DOHH2 (cell line): ENCODE results near the gene HHLA2.

Experiments used
- H3F3A ChIP-seq: fragments of 200-600 bp; sonication (generic), shearing (Covaris generic); 2 replicates; pipeline ENCODE4 v1.6.0; 2016; ENCODE audit warnings: antibody characterized with exemption, mild to moderate bottlenecking; ENCODE audit not compliant: control insufficient read depth, insufficient read depth
- H3K27ac ChIP-seq: fragments of 200-600 bp; sonication (generic); 2 replicates; pipeline ENCODE4 v1.5.1; 2014; ENCODE audit warnings: low read depth, mild to moderate bottlenecking, low read length, moderate library complexity
- H3K27me3 ChIP-seq: fragments of 200-600 bp; sonication (generic); 2 replicates; pipeline ENCODE4 v1.6.1; 2014; ENCODE audit warnings: mild to moderate bottlenecking, low read length, mixed read lengths; ENCODE audit not compliant: control insufficient read depth
- H3K36me3 ChIP-seq: fragments of 200-600 bp; sonication (generic); 2 replicates; pipeline ENCODE4 v1.6.1; 2014; ENCODE audit warnings: mild to moderate bottlenecking, low read length, moderate library complexity, mixed read lengths; ENCODE audit not compliant: control insufficient read depth
- H3K4me1 ChIP-seq: fragments of 200-600 bp; sonication (generic); 2 replicates; pipeline ENCODE4 v1.6.1; 2014; ENCODE audit warnings: mild to moderate bottlenecking, low read length, mixed read lengths; ENCODE audit not compliant: control insufficient read depth
- H3K4me2 ChIP-seq: fragments of 200-600 bp; sonication (generic); 2 replicates; pipeline ENCODE4 v1.6.0; 2014; ENCODE audit warnings: mild to moderate bottlenecking, low read length, moderate library complexity
- H3K4me3 ChIP-seq: fragments of 200-600 bp; sonication (generic); 2 replicates; pipeline ENCODE4 v1.5.1; 2014; ENCODE audit warnings: mild to moderate bottlenecking, low read length, mixed read lengths
- H3K79me2 ChIP-seq: fragments of 200-600 bp; sonication (generic); 2 replicates; pipeline ENCODE4 v1.6.1; 2014; ENCODE audit warnings: mild to moderate bottlenecking, low read length, mixed read lengths; ENCODE audit not compliant: control insufficient read depth
- H3K9me2 ChIP-seq: fragments of 200-600 bp; sonication (generic); replicated peaks from 2 replicates; pipeline ENCODE4 v1.6.1; 2014; ENCODE audit warnings: mild to moderate bottlenecking, low read length, mixed read lengths; ENCODE audit not compliant: control insufficient read depth
- H3K9me3 ChIP-seq: fragments of 200-600 bp; sonication (generic); 2 replicates; pipeline ENCODE4 v1.6.1; 2014; ENCODE audit warnings: antibody characterized with exemption, low read length, mixed read lengths; ENCODE audit not compliant: control insufficient read depth, insufficient read depth
- H4K20me1 ChIP-seq: fragments of 200-600 bp; sonication (generic); 2 replicates; pipeline ENCODE4 v1.6.0; 2014; ENCODE audit warnings: low read depth, mild to moderate bottlenecking, antibody characterized with exemption, low read length, moderate library complexity; ENCODE audit not compliant: control insufficient read depth, insufficient read depth
- CTCF ChIP-seq: fragments of 200-600 bp; sonication (generic); IDR thresholded peaks from one replicate; pipeline ENCODE4 v1.5.1; 2014; ENCODE audit warnings: antibody characterized with exemption, mild to moderate bottlenecking, low read depth, low read length; ENCODE audit not compliant: poor library complexity, severe bottlenecking
- EZH2phosphoT487 ChIP-seq: fragments of 200-600 bp; sonication (generic); IDR thresholded peaks from 2 replicates; pipeline ENCODE4 v1.6.1; 2017; ENCODE audit warnings: borderline replicate concordance, mild to moderate bottlenecking, antibody characterized with exemption, low read length, moderate library complexity, mixed read lengths

HHLA2 gene

GRCh38 chr3:108394016-108394415 is 97.7 kb downstream of the HHLA2 start:
- Histone ChIP-seq H3K4me2 (no peak overlapping the region), H3K9me3 (no peaks in the 10 kb centered on the region), H3K27ac (no peak overlapping the region), H4K20me1 (no peaks in the 10 kb centered on the region), H3K36me3 (no peaks in the 10 kb centered on the region), H3K4me3 (no peak overlapping the region), H3K79me2 (no peaks in the 10 kb centered on the region), H3K4me1 (no peaks in the 10 kb centered on the region), H3K9me2 (no peaks in the 10 kb centered on the region), H3F3A (no peaks in the 10 kb centered on the region), H3K27me3 (peaks cover 5% of the 10 kb centered on the region)
- TF ChIP-seq EZH2phosphoT487 (no peak), CTCF (no peak)

DNA sequence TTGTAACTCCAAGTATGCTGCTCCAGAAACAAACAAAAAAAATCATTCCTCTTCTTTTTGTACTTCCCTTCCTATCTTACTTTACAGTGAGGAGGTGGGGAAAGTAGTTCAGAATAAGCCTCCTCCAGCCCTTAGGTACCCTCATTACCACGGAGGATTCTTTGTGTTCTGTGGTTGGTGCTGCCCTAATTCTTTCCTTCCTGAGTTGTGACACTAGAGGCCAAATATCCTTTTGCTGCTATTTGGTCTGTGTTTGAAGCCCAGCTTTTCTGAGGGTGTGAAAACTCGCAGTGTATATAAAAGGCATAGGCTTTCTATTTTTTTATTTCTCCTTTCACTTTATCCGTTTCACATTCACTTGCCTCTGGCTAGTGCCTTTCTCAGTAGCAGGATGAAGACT is 98.2 kb downstream of the HHLA2 start:
- Histone ChIP-seq H3K27me3 (peaks cover 5% of the 10 kb centered on the region), H3K4me2 (no peak overlapping the region), H3K4me3 (no peak overlapping the region), H3K9me3 (no peaks in the 10 kb centered on the region), H3K27ac (no peak overlapping the region), H3K36me3 (no peaks in the 10 kb centered on the region), H3K9me2 (no peaks in the 10 kb centered on the region), H3K4me1 (no peaks in the 10 kb centered on the region), H4K20me1 (no peaks in the 10 kb centered on the region), H3K79me2 (no peaks in the 10 kb centered on the region), H3F3A (no peaks in the 10 kb centered on the region)
- TF ChIP-seq EZH2phosphoT487 (no peak), CTCF (no peak)

DNA sequence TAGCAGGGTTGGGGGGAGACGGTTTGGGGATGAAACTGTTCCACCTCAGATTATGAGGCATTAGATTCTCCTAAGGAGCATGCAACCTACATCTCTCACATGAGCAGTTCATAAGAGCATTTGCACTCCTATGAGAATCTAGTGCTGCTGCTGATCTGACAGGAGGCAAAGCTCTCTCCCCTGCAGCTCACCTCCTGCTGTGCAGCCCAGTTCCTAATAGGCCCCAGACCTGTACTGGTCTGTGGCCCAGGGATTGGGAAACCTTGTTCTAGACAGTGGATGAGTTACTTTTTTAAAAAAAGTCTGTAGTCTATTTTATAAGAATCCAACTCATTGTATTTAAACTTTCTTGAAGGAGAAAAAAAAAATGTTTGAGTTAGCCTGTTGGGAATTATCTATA is 100.0 kb downstream of the HHLA2 start:
- Histone ChIP-seq H3F3A (no peaks in the 10 kb centered on the region), H3K9me3 (no peaks in the 10 kb centered on the region), H3K4me1 (no peaks in the 10 kb centered on the region), H3K4me2 (no peak overlapping the region), H4K20me1 (no peaks in the 10 kb centered on the region), H3K4me3 (no peak overlapping the region), H3K9me2 (no peaks in the 10 kb centered on the region), H3K27me3 (peaks cover 3% of the 10 kb centered on the region), H3K36me3 (no peaks in the 10 kb centered on the region), H3K27ac (no peak overlapping the region), H3K79me2 (no peaks in the 10 kb centered on the region)
- TF ChIP-seq EZH2phosphoT487: no peak
- TF ChIP-seq CTCF: no peak

DNA sequence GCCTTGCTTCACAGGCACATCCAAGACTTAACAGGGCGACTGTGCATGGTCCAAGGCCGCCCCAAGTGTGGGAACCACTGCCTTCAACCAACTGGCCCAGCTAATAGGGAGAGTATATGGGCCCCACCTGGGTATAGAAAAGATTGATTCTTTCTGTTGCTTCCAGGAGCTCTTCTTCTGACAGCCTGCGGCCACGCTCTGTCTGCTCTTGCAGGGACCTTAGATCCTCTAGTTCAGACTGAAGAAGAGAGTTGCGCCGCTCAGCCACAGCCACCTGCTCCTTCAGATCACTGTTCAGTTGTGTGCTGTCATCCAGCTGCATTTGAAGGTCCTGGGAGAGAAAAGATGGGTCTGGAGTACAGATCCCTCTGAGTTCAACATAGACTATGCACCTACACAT is 102.2 kb downstream of the HHLA2 start:
- H3K4me2 ChIP-seq: no peak overlapping the region
- TF ChIP-seq EZH2phosphoT487 (no peak), CTCF (no peak)
- H3K9me2 ChIP-seq: no peaks in the 10 kb centered on the region
- no peaks in the 10 kb centered on the region for H3F3A ChIP-seq
- H4K20me1 ChIP-seq: no peaks in the 10 kb centered on the region
- H3K27ac ChIP-seq: no peak overlapping the region
- H3K4me1 ChIP-seq: no peaks in the 10 kb centered on the region
- H3K9me3 ChIP-seq: no peaks in the 10 kb centered on the region
- no peaks in the 10 kb centered on the region for H3K79me2 ChIP-seq
- no peak overlapping the region for H3K4me3 ChIP-seq
- H3K27me3 ChIP-seq: no peaks in the 10 kb centered on the region
- H3K36me3 ChIP-seq: no peaks in the 10 kb centered on the region
